Heart left ventricle (tissue), 16 donors: ENCODE results near the gene TSPAN15. TPM values are rescaled to one million over a fixed set of nuclear protein-coding genes. Genes with fewer than 3 reads are reported as not detected.
A peak's percentile ranks its signal among the peaks of the same experiment; 100 is the strongest.

Source experiments
- ATAC-seq, 4 donors: fragments of 200-7000 bp; cut with Tn5 transposase; one replicate each; pipeline ENCODE4 v1.9.1; 2020 to 2022; ENCODE audit warnings: moderate library complexity in 4 of 4, mild to moderate bottlenecking in 3 of 4, moderate number of reproducible peaks in 1 of 4
- DNase-seq, 5 donors: peaks; one replicate each; pipeline ENCODE4 v3.0.0-alpha.2; 2020
- H3K27ac ChIP-seq, 12 donors: fragments of 200-600 bp; sonication (generic) in 4 of 12; one replicate each; pipeline versions ENCODE4 v1.5.0 to v1.8.0; 2016 to 2022; ENCODE audit warnings: mild to moderate bottlenecking in 2 of 12
- H3K27me3 ChIP-seq, 9 donors: fragments of 200-600 bp; sonication (generic) in 2 of 9; one replicate each; pipeline versions ENCODE4 v1.5.1 to v1.8.0; 2016 to 2022; ENCODE audit warnings: mild to moderate bottlenecking in 3 of 9
- H3K36me3 ChIP-seq, 9 donors: fragments of 200-600 bp; sonication (generic) in 2 of 9; one replicate each; pipeline versions ENCODE4 v1.5.0 to v1.8.0; 2018 to 2022; ENCODE audit warnings: mild to moderate bottlenecking in 2 of 9
- H3K4me1 ChIP-seq, 12 donors: fragments of 200-600 bp; sonication (generic) in 4 of 12; one replicate each; pipeline versions ENCODE4 v1.5.0 to v1.8.0; 2016 to 2022; ENCODE audit warnings: mild to moderate bottlenecking in 3 of 12
- H3K4me3 ChIP-seq, 12 donors: fragments of 200-600 bp; sonication (generic) in 4 of 12; one replicate each; pipeline versions ENCODE4 v1.5.0 to v1.8.0; 2017 to 2022; ENCODE audit warnings: mild to moderate bottlenecking in 9 of 12, moderate library complexity in 4 of 12
- H3K9me3 ChIP-seq, 12 donors: fragments of 200-600 bp; sonication (generic) in 4 of 12; one replicate each; pipeline versions ENCODE4 v1.5.0 to v1.8.0; 2016 to 2022; ENCODE audit warnings: mild to moderate bottlenecking in 1 of 12
- CTCF ChIP-seq, 12 donors: fragments of 200-600 bp; sonication (generic) in 4 of 12; IDR thresholded peaks; one replicate each; pipeline versions ENCODE4 v1.5.0 to v1.8.0; 2018 to 2022; ENCODE audit warnings: antibody characterized with exemption in 12 of 12, mild to moderate bottlenecking in 5 of 12
- POLR2A ChIP-seq, 2 donors: fragments of 450-650 bp; IDR thresholded peaks; one replicate each; pipeline ENCODE4 v1.6.1; 2017; ENCODE audit warnings: antibody characterized with exemption in 2 of 2, mild to moderate bottlenecking in 2 of 2, moderate library complexity in 2 of 2
- WGBS, 4 donors: extraction: QIAGEN DNeasy Blood & Tissue Kit in 2 of 4; methylation state at CpG; one replicate each; pipeline versions ENCODE4 v1.1.5 to v1.1.7; 2013 to 2018; 5-methylcytosine and 5-hydroxymethylcytosine counted together
- intact Hi-C, 10 donors: fragments of 100-400 bp; cut with DNase I; formaldehyde crosslinking; loops; one replicate each; pipeline versions ENCODE4 v1.11.1 to v1.14.2; 2022
- polyA plus RNA-seq, 2 donors: library from polyadenylated mRNA; stranded (reverse); fragments of 200-250 nt; gene quantifications; one replicate each; pipeline ENCODE4 v1.2.3, GENCODE V29; 2013
- total RNA-seq, 9 donors: library from RNA; depleted of rRNA in 2 of 9; stranded (reverse); fragments of >200 nt in 2 of 9; fragmentation: NEBNext Ultra II Directional in 3 of 9; extraction: Animal tissue kit (Norgen Biotek cat#: 25700) in 3 of 9; gene quantifications; one replicate each; pipeline versions ENCODE4 v1.1.0 to v1.2.4, GENCODE V29; 2016 to 2023
- donor health status: ischemic (EF 13 %, LVEDD 7.1; RV severe dilation, severe dysfunction).
- donor health status: healthy with polysubstance abuse.
- donor health status: DM: no; HTN: yes; CAD: no.
- donor health status: DM: no; HTN: no; CAD: no.
- donor health status: ischemic (EF 25% LVEDD 6.9; RV normal size, moderate dysfunction).
- donor health status: ischemic (EF 25% LVEDD 5.7; RV mildly dilated, moderate dysfunction).
- donor health status: healthy.
- donor health status: DM: yes; HTN: yes; CAD: no.
- donor health status: ischemic (EF 35%, LVEDD 5.7; RV mildly dilated, moderate dysfunction).
- donor health status: nonischemic (EF 11% LVEDD 7.7; RV severe dilation, severe dysfunction).
- donor health status: DM: yes; HTN: yes; CAD: no.
- donor health status: PGD.
- donor health status: ischemic (EF 29% LVEDD 5.4; RV normal size, mild dysfunction).
- donor health status: nonischemic (EF 23%, LVEDD 6.1; RV moderate dilation, normal function).

The TSPAN15 gene
- total and polyA plus RNA-seq, 11 donors, result 4.5 to 20.2 (median 11.1) TPM

GRCh38 chr10:69459101-69459790 is 8.0 kb downstream of the TSPAN15 start:
- H3K4me1 ChIP-seq, result peaks cover 4 to 57% (median 39%) of the 10 kb centered on the region in 12 donors

GRCh38 chr10:69459893-69460575 is 8.8 kb downstream of the TSPAN15 start:
- H3K36me3 ChIP-seq, result peaks cover 0 to 3% (median 0%) of the 10 kb centered on the region in 9 donors

More at GRCh38 chr10:69459101-69459790, 8.0 kb downstream of the TSPAN15 start:
- intact Hi-C loops, result no loop called here
- no peak for ATAC-seq
- Histone ChIP-seq H3K36me3 (peaks cover 0 to 3% (median 0%) of the 10 kb centered on the region in 9 donors), H3K4me3 (no peak overlapping the region), H3K27me3 (no peaks in the 10 kb centered on the region), H3K9me3 (no peaks in the 10 kb centered on the region), H3K27ac (peak overlapping the region in 9 of 12 donors; percentile 10 to 92 (median 73))
- no peak for DNase-seq
- TF ChIP-seq POLR2A (IDR thresholded peaks at IDR 0.05) (no peak), CTCF (IDR thresholded peaks at IDR 0.05) (no peak)
- WGBS, 4 donors, result 71 to 98% (median 82%) methylated on average over 8 of the region's 8 CpGs

GRCh38 chr10:69460576-69461242 is 9.4 kb downstream of the TSPAN15 start:
- ATAC-seq (peak in 1 of 4 donors; percentile 13), DNase-seq (no peak)
- intact Hi-C loops, result no loop called here
- Histone ChIP-seq H3K27ac (peak overlapping the region; percentile 64 to 92 (median 74)), H3K4me3 (no peak overlapping the region), H3K4me1 (peaks cover 5 to 70% (median 53%) of the 10 kb centered on the region in 12 donors), H3K9me3 (no peaks in the 10 kb centered on the region), H3K27me3 (no peaks in the 10 kb centered on the region), H3K36me3 (peaks cover 0 to 3% (median 0%) of the 10 kb centered on the region in 9 donors)
- no peak for TF ChIP-seq POLR2A (IDR thresholded peaks at IDR 0.05)
- TF ChIP-seq CTCF (IDR thresholded peaks at IDR 0.05), result no peak
- 69 to 82% (median 75%) methylated on average over 9 of the region's 9 CpGs for WGBS, 4 donors

More at GRCh38 chr10:69459893-69460575, 8.8 kb downstream of the TSPAN15 start:
- Histone ChIP-seq H3K9me3 (no peaks in the 10 kb centered on the region), H3K4me3 (no peak overlapping the region), H3K27ac (peak overlapping the region; percentile 64 to 92 (median 74)), H3K4me1 (peaks cover 3 to 65% (median 47%) of the 10 kb centered on the region in 12 donors), H3K27me3 (no peaks in the 10 kb centered on the region)
- ATAC-seq, result no peak
- intact Hi-C loops, result no loop called here
- TF ChIP-seq CTCF (IDR thresholded peaks at IDR 0.05) (no peak), POLR2A (IDR thresholded peaks at IDR 0.05) (no peak)
- 77 to 90% (median 80%) methylated on average over 12 of the region's 12 CpGs for WGBS, 4 donors
- DNase-seq, result no peak
